OCI-LY1 (cell line): Measurements from ENCODE around the gene RAB13.

Source experiments
- H2AFZ ChIP-seq: fragments of 200-600 bp; sonication (generic), shearing (Covaris generic); 2 replicates; pipeline ENCODE4 v1.6.0; 2014; ENCODE audit warnings: antibody characterized with exemption, mild to moderate bottlenecking, low read length
- H3F3A ChIP-seq: fragments of 200-600 bp; sonication (generic), shearing (Covaris generic); 2 replicates; pipeline ENCODE4 v1.6.0; 2014; ENCODE audit warnings: mild to moderate bottlenecking, antibody characterized with exemption, low read length, moderate library complexity; ENCODE audit not compliant: insufficient read depth
- H3K27ac ChIP-seq: fragments of 200-600 bp; sonication (generic); 2 replicates; pipeline ENCODE4 v1.5.1; 2014; ENCODE audit warnings: low read length, mixed run types, mild to moderate bottlenecking, low read depth; ENCODE audit not compliant: poor library complexity, severe bottlenecking
- H3K27me3 ChIP-seq: fragments of 200-600 bp; sonication (generic); 2 replicates; pipeline ENCODE4 v1.6.0; 2014; ENCODE audit warnings: antibody characterized with exemption, mild to moderate bottlenecking, low read length, moderate library complexity; ENCODE audit not compliant: insufficient read depth
- H3K36me3 ChIP-seq: fragments of 200-600 bp; sonication (generic); 2 replicates; pipeline ENCODE4 v1.6.1; 2014; ENCODE audit warnings: mild to moderate bottlenecking, antibody characterized with exemption, low read length, moderate library complexity, mixed read lengths; ENCODE audit not compliant: insufficient read depth
- H3K4me1 ChIP-seq: fragments of 200-600 bp; sonication (generic); 2 replicates; pipeline ENCODE4 v1.5.1; 2014; ENCODE audit warnings: mild to moderate bottlenecking, low read length, moderate library complexity; ENCODE audit not compliant: insufficient read depth, severe bottlenecking
- H3K4me2 ChIP-seq: fragments of 200-600 bp; sonication (generic), shearing (Covaris generic); 2 replicates; pipeline ENCODE4 v1.6.1; 2014; ENCODE audit warnings: low read length
- H3K4me3 ChIP-seq: fragments of 200-600 bp; sonication (generic); 2 replicates; pipeline ENCODE4 v1.5.1; 2014; ENCODE audit warnings: low read length, low read depth, mild to moderate bottlenecking, mixed read lengths; ENCODE audit not compliant: poor library complexity, severe bottlenecking
- H3K79me2 ChIP-seq: fragments of 200-600 bp; shearing (Covaris generic); 2 replicates; pipeline ENCODE4 v1.6.1; 2016; ENCODE audit warnings: mixed run types, low read length, mixed read lengths; ENCODE audit not compliant: insufficient read depth
- H3K9ac ChIP-seq: fragments of 200-600 bp; sonication (generic), shearing (Covaris generic); 2 replicates; pipeline ENCODE4 v1.6.1; 2014; ENCODE audit warnings: mild to moderate bottlenecking, low read length, mixed read lengths
- H3K9me2 ChIP-seq: fragments of 200-600 bp; sonication (generic), shearing (Covaris generic); 2 replicates; pipeline ENCODE4 v1.6.1; 2014; ENCODE audit warnings: low read depth, mild to moderate bottlenecking, low read length, mixed read lengths
- H3K9me3 ChIP-seq: fragments of 200-600 bp; shearing (Covaris generic); 2 replicates; pipeline ENCODE4 v1.6.1; 2014; ENCODE audit warnings: low read length, mixed read lengths
- H4K20me1 ChIP-seq: fragments of 200-600 bp; sonication (generic), shearing (Covaris generic); 2 replicates; pipeline ENCODE4 v1.6.0; 2016; ENCODE audit warnings: mild to moderate bottlenecking, low read length; ENCODE audit not compliant: insufficient read depth
- CTCF ChIP-seq: fragments of 200-600 bp; sonication (generic), shearing (Covaris generic); IDR thresholded peaks from 2 replicates; pipeline ENCODE4 v1.5.1; 2017; ENCODE audit warnings: mild to moderate bottlenecking, antibody characterized with exemption, low read length, moderate library complexity, mixed read lengths
- EZH2 ChIP-seq: fragments of 200-600 bp; sonication (generic), shearing (Covaris generic); IDR thresholded peaks from 2 replicates; pipeline ENCODE4 v1.8.0; 2017; ENCODE audit warnings: borderline replicate concordance, mixed run types, mild to moderate bottlenecking, antibody characterized with exemption, low read length, moderate library complexity, mixed read lengths

The RAB13 gene

GRCh38 chr1:153973525-153973924 lies 12.6 kb downstream of the RAB13 start:
- TF ChIP-seq EZH2 (no peak), CTCF (no peak)
- H4K20me1 ChIP-seq = no peaks in the 10 kb centered on the region
- H3K79me2 ChIP-seq = peaks cover 19% of the 10 kb centered on the region
- H3K4me2 ChIP-seq = no peak overlapping the region
- no peak overlapping the region for H3K9ac ChIP-seq
- H2AFZ ChIP-seq = no peak overlapping the region
- no peaks in the 10 kb centered on the region for H3K9me3 ChIP-seq
- no peaks in the 10 kb centered on the region for H3K9me2 ChIP-seq
- H3K4me1 ChIP-seq = peaks cover 37% of the 10 kb centered on the region
- H3K4me3 ChIP-seq = no peak overlapping the region
- peaks cover 39% of the 10 kb centered on the region for H3K36me3 ChIP-seq
- peaks cover 4% of the 10 kb centered on the region; the same call in 1 of the 2 replicates for H3F3A ChIP-seq
- no peaks in the 10 kb centered on the region for H3K27me3 ChIP-seq
- no peak overlapping the region for H3K27ac ChIP-seq

- no peaks in the 10 kb centered on the region for H3K9me3 ChIP-seq
- H4K20me1 ChIP-seq = no peaks in the 10 kb centered on the region
- H3K9ac ChIP-seq = no peak overlapping the region
- H3K79me2 ChIP-seq = peaks cover 19% of the 10 kb centered on the region
- H3K4me3 ChIP-seq = no peak overlapping the region
- no peak overlapping the region for H2AFZ ChIP-seq
- no peaks in the 10 kb centered on the region for H3K27me3 ChIP-seq
- no peak overlapping the region for H3K4me2 ChIP-seq
- no peaks in the 10 kb centered on the region for H3K9me2 ChIP-seq
- peaks cover 4% of the 10 kb centered on the region; the same call in 1 of the 2 replicates for H3F3A ChIP-seq
- peaks cover 39% of the 10 kb centered on the region for H3K36me3 ChIP-seq
- TF ChIP-seq CTCF = no peak
- no peak for TF ChIP-seq EZH2
- H3K4me1 ChIP-seq = peaks cover 37% of the 10 kb centered on the region
- peak overlapping the region; percentile 42 for H3K27ac ChIP-seq
Measured at GRCh38 chr1:153973071-153973470, 13.1 kb downstream of the RAB13 start.

- TF ChIP-seq EZH2 (no peak), CTCF (no peak)
- peaks cover 37% of the 10 kb centered on the region for H3K4me1 ChIP-seq
- H3K27ac ChIP-seq = no peak overlapping the region
- H3F3A ChIP-seq = peaks cover 4% of the 10 kb centered on the region; the same call in 1 of the 2 replicates
- no peak overlapping the region for H3K4me3 ChIP-seq
- H3K79me2 ChIP-seq = peaks cover 4% of the 10 kb centered on the region; the same call in 1 of the 2 replicates
- H4K20me1 ChIP-seq = no peaks in the 10 kb centered on the region
- H2AFZ ChIP-seq = no peak overlapping the region
- no peaks in the 10 kb centered on the region for H3K9me3 ChIP-seq
- H3K4me2 ChIP-seq = no peak overlapping the region
- H3K9me2 ChIP-seq = no peaks in the 10 kb centered on the region
- peaks cover 29% of the 10 kb centered on the region for H3K36me3 ChIP-seq
- H3K27me3 ChIP-seq = no peaks in the 10 kb centered on the region
- H3K9ac ChIP-seq = no peak overlapping the region
Measured at GRCh38 chr1:153970346-153970745, 15.8 kb downstream of the RAB13 start.
